Ammon's horn (tissue), 1 donor: ENCODE results near the gene TBX2.

ENCODE experiments used
- DNase-seq: peaks from one replicate; pipeline ENCODE4 v3.0.0-alpha.2; 2016; ENCODE audit warnings: low spot score

The TBX2 gene

DNA sequence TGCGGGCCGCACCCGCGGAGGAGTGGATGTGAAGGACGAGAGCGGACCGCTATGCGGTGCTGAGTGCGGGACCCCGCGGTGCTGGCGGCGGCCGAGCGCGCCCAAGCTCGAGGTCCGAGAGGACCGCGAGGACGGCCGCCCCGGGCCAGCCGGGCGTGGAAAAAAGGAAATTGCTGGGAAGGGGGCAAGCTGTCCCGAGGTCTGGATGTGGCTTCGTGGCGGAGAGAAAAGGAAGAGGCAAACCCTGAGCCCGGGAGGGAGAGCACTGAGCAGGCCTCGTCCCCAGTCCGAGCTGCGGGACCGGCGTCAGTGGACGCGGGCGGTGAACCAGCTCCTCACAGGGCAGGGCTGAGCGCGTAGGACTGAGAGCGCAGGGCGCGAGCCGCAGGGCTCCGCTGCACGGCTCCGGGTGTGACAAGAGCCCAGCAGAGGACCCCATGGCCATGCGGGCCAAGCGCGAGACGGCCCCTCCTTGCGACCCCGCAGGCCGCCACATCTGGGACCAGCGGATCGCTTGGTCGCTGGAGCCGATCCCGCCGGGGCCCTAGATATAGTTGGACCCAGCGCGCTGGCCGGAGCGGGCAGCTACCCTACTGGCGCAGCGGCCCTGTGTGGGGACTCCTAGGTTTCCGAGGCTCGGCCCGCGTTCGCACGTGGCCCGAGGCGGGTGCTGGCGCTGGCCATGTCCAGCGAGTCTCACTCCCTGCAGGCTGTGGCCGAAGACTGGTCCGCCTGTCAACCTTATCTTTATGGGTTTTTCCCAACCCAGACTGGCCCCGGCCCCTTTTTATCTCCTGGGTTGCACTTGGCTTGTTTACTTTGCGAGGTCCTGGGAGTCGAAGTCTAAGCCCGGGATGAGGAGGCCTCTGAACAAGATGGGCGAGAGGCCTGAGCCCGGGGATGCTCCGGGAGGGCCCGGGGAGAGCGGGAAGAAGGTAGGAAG is 55.0 kb downstream of the TBX2 start:
- DNase-seq: no peak

DNA sequence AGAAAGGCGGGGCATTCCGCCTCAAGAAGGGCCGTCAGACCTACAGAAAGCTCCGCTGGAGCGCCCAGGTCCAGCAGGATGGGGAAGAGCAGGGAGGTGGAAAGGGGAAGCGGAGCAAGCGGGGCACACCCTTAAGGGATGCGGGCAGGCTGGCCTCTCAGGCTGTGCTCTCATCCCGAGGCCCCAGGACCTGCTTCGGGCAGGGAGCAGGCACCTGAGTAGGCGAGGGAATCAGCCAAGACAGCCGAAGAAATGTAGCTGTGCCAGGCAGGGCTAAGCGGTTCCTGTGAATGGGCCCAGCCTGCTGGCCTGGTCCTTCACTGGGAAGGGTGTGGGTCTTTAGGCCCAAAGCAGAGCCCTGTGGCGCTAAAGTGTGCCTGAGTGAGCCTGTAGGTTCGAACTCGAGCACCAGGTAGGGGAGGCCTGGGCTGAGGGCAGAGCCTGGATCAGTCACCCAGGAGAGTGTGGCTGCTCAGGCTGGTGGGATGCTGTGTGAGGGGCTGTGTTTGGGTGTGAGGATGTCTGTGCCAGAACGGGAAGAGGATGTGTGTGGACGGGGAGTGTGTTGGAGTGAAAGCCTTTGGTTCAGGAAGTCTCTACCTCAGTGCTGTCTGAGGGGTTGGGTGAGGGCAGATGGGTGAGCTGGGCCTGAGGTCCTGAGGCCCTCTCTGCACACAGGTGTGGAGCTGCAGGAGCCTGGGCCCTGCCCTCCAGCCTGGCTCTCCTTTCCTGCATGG is 55.8 kb downstream of the TBX2 start:
- no peak for DNase-seq

DNA sequence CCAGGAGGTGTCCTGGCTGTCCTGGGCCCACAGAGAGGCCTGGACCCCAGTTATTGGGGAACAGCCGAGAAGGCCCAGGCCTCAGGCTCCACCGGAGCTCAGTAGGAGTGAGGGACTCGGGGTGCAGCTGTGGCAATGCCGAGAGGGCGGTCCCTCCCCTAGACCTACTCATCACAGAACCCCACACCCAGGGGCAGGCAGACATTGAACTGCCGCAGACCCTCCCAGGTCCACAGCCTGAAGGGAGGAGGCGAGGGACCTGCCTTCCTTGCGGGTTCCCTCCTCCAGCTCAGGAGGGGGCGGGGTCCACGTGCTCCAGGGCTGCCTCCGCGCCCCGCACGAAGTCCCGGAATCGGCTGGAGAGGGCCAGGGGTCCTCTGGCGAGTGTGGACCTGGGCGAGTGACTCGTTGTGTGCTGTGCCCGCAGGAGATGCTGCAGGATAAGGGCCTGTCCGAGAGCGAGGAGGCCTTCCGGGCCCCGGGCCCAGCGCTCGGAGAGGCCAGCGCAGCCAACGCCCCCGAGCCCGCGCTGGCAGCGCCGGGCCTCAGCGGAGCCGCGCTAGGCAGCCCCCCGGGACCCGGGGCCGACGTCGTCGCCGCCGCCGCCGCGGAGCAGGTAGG is 56.5 kb downstream of the TBX2 start:
- no peak for DNase-seq

DNA sequence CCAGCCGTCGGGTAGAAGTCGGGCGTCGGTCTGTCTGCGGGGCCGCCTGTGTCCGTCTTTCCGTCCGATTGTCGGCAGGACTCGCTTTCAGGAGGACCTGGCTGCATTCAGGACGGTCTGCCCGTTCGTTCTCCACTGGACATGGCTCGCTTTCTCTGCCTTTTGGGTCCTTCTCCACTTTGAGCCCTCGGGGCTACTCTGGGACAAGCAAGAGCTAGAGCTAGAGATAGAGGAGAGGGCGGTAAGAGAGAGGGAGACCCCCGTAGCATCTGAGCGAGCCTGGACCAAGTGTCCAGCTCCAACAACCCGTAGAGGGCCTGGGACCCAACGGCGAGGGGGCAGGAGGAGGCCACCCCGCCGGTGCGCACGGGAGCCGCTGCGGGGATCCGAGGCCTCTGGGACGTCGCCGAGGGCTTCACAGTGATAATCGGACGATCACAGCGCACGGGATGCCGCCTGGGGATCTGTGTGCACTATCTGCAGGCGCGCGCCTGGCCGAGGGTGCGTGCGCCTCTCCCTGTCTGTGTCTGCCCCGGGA is 57.1 kb downstream of the TBX2 start:
- DNase-seq: no peak

DNA sequence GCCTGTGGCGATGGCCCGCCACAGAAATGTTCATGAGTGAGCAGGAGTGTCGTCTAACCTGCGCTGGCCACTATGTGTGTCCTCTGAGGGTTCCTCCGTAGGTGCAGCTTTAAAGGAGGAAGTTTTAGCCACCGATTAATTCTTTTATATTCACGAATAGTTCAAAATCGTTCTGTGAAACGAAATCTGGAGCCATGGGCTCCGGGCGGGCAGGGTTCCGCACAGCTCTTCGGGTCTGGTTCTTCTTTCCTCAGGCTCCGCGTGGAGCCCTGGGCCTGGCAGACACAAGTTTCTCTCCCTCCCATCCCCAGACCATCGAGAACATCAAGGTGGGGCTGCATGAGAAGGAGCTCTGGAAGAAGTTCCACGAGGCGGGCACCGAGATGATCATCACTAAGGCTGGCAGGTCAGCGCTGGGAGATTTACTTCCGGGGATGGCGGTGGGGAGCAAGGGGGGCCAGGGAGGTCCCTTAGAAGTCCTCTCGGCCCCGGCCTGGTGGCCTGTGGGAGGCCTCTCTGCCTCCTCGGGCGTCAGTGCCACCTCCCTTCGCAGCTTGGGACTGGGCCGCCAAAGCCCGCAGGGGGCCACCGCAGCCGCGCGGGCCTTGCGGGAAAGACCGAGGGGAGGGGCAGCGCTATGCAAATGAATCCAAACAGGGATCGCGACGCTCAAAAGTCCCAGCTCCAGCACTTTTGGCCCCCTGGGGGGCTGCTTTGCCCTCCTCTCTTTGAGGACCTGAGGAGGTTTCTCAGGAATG is 57.8 kb downstream of the TBX2 start:
- DNase-seq: no peak

DNA sequence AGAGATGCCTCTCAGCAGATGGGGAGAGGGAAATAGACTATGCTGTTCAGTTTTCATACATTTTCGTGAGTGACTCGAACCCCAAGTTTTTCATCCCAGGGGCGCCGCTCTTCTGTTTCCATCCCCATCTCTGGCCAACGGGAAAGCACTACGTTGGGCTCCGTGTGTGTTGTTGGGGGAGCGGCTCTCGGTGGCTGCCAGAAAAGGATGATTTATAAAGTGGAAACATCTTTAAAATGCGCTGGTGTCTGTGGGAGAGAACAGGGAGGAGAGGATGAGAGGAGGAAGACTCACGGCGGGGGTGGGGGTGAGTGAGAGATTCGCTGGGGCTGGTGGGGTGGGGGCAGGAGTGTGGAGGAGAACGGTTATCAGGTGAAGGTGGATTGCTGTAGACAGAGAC is 58.4 kb downstream of the TBX2 start:
- DNase-seq: no peak

DNA sequence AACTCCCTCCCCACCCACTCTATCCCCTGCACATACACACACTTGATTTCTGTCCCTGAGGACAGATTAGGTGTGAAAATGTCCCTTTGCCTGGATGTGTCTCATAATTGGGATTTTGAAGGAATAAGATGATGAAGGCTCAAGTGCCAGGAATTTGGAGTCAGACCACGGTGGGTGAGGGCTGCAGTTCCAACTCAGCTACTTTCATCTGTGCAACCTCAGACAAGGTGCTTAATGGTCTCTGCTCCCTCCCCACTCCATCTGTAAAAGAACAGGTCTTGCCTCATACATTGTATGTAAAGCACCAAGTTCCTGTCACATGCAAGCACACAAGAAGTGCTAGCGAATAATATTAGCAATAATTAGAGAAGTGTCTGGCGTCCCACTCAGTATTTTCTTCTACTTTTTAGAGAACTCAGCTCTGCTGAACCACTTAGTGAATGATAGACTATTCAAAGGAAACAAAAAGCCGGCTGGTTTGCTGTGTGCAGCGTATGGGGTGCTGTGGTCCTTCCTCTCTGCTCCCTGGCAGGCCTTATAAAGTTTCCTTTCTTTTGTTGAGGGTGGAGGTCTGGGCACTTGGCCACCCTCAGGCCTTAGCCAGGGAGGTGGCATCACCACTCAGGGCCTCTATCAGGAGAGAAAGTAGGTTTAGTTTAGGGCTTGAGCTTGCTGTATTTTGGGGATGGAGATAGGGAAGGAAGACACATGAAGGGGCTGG is 58.9 kb downstream of the TBX2 start:
- DNase-seq: no peak
